Activated naive CD4-positive, alpha-beta T cell treated with anti-CD3 and anti-CD28 coated beads, Interleukin-2, amount 50 U/mL, for 24 hours (primary cell): ENCODE measurements around the gene FBN3.
"Not testable (repeated sequence)": the region's sequence is repeated elsewhere in the genome, so short reads cannot be mapped to it uniquely, and the experiment has no call there.

Experiments used
- H3K27ac Mint-ChIP-seq: one replicate; pipeline ENCODE4 v1.8.0; 2021; ENCODE audit warnings: mild to moderate bottlenecking, mixed read lengths
- H3K27me3 Mint-ChIP-seq: one replicate; pipeline ENCODE4 v1.8.0; 2021; ENCODE audit warnings: mixed read lengths
- H3K36me3 Mint-ChIP-seq: one replicate; pipeline ENCODE4 v1.8.0; 2021; ENCODE audit warnings: mixed read lengths
- H3K4me1 Mint-ChIP-seq: one replicate; pipeline ENCODE4 v1.8.0; 2021; ENCODE audit warnings: mixed read lengths
- H3K4me3 Mint-ChIP-seq: one replicate; pipeline ENCODE4 v1.8.0; 2021; ENCODE audit warnings: mild to moderate bottlenecking, mixed read lengths
- H3K9me3 Mint-ChIP-seq: one replicate; pipeline ENCODE4 v1.8.0; 2021; ENCODE audit warnings: mixed read lengths

Gene FBN3

DNA sequence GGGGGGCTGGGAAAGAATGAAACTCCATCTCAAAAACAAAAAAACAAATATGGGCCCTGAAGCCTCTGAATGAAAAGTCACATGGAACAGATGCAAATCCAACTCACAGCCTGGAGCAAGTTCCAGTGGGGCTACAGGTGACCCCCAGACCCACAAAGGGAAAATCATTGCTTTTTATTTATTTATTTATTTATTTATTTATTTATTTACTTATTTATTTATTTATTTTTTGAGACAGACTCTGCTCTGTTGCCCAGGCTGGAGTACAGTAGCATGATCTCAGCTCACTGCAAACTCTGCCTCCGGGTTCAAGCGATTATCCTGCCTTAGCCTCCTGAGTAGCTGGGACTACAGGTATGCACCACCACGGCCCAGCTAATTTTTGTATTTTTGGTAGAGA lies 110.2 kb downstream of the FBN3 start:
- no peak overlapping the region for H3K27ac Mint-ChIP-seq
- H3K4me1 Mint-ChIP-seq: no peaks in the 10 kb centered on the region
- peaks cover 4% of the 10 kb centered on the region for H3K27me3 Mint-ChIP-seq
- H3K4me3 Mint-ChIP-seq: no peak overlapping the region
- H3K36me3 Mint-ChIP-seq: no peaks in the 10 kb centered on the region
- no peaks in the 10 kb centered on the region for H3K9me3 Mint-ChIP-seq

DNA sequence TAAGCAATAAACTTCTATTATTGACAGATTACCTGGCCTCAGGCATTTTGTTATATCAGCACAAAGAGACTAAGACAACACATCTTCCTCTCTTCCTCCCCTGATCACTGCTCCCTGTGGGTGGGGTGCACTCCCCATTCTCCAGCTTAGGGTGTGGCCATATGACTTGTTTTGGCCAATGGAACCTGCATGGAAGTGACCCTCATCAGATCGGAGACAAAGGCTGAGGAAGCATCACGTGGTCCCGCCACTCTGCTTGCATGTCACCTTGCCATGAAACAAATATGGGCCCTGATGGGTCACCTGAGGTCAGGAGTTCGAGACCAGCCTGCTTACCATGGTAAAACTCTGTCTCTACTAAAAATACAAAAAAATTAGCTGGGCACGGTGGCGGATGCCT lies 110.6 kb downstream of the FBN3 start:
- Mint-ChIP-seq H3K27me3 (peaks cover 4% of the 10 kb centered on the region), H3K27ac (no peak overlapping the region), H3K36me3 (no peaks in the 10 kb centered on the region), H3K4me3 (no peak overlapping the region), H3K9me3 (no peaks in the 10 kb centered on the region), H3K4me1 (no peaks in the 10 kb centered on the region)

DNA sequence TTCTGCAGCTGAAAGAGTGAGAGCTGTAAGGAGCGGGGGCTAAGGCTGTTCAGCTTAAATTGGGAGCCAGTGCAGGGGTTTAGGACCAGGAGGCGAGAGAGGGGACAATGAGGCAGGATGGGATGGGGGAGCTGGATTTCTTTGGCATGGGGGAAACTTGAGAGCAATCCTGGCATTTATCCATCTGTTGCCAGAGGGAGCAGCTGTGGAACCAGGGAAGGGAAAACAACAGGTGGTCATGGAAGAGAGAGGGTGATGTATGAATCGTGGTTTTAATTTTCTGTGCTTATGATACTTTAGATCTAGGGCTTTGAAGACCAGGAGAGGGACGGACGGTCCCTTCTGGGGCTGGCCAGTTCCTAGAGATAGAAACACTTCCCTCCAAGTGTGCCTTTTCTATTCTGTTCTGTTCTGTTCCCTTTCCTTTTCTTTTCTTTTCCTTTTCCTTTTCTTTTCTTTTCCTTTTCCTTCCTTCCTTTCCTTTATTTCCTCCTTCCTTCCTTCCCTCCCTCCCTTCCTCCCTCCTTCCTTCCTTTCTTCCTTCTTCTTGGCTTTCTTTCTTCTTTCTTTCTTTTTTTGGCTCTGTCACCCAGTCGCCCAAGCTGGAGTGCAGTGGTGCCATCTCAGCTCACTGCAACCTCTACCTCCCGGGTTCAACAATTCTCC lies 112.8 kb downstream of the FBN3 start:
- no peaks in the 10 kb centered on the region for H3K9me3 Mint-ChIP-seq
- no peaks in the 10 kb centered on the region for H3K4me1 Mint-ChIP-seq
- no peaks in the 10 kb centered on the region for H3K36me3 Mint-ChIP-seq
- H3K27ac Mint-ChIP-seq: peak overlapping the region; percentile 31
- H3K4me3 Mint-ChIP-seq: no peak overlapping the region
- peaks cover 4% of the 10 kb centered on the region for H3K27me3 Mint-ChIP-seq

DNA sequence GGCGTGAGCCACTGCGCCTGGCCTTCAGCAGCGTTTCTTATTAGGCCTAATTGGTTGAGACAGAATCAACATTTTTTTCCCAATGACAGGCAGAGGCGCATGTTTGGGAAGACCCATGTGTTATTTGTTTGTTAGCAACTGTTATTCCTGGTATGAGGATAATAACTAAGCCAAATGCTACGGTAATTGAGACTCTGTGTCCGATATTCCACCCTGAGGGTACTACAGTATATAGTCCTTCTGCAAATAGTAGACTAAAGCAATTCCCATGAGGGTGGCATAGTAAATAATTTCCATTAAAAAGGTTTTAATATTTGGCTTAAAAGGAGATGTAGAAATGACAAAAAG lies 115.2 kb downstream of the FBN3 start:
- no peak overlapping the region for H3K4me3 Mint-ChIP-seq
- H3K36me3 Mint-ChIP-seq: no peaks in the 10 kb centered on the region
- H3K27ac Mint-ChIP-seq: no peak overlapping the region
- no peaks in the 10 kb centered on the region for H3K9me3 Mint-ChIP-seq
- H3K4me1 Mint-ChIP-seq: no peaks in the 10 kb centered on the region
- peaks cover 4% of the 10 kb centered on the region for H3K27me3 Mint-ChIP-seq

DNA sequence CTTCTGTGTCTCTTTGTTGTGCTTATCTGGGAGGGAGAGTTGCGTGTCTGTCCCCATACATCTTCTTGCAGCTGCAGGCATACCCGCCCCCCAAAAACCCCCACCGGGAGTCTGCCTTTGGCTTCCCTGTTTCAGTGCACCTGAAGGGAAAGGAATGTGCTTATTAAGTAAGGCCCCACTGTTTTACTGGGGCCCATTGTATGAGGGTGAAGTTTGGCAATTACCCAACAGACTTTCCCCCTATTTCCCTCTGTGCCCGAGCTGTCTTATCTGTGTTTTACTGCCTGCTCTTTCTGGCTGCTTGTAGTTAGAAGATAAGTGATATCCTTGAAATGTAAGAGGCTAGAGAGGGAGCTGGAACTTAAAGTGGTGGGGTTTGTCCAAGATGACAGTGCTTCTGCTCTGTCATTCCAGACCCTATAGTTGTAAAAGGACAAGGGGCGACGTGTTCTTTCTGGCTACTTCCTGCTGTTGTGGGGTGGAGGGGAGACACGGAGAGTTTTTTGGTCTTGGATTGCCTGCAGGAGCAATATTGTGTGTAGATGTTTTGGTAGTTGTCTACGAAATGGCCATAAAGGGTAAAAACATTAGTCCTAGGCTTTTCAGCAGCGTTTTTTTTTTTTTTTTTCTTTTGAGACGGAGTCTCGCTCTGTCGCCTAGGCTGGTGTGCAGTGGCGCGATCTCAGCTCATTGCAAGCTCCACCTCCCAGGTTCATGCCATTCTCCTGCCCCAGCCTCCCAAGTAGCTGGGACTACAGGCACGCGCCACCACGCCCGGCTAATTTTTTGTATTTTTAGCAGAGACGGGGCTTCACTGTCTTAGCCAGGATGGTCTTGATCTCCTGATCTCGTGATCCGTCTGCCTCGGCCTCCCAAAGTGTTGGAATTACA lies 115.9 kb downstream of the FBN3 start:
- not testable (repeated sequence) for H3K4me1 Mint-ChIP-seq

DNA sequence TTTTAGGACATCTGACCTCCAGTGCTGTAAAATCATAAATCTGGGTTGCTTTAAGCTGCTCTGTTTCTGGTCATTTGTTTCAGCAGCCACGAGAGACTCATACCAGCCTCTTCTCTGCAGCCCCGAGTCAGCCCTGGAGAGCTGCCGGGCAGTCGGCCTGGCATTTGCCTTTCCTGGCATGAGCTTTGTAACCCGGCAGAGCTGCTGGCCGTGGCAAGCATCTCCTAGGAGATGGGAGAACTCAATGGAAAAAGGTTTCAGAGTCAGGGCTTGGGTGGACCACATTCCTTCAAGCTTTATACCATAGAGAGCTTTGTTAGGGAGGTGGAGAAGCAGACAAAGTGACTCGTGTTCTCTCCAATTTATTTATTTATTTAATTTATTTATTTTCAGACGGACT lies 118.4 kb downstream of the FBN3 start:
- Mint-ChIP-seq H3K9me3 (no peaks in the 10 kb centered on the region), H3K27me3 (peaks cover 2% of the 10 kb centered on the region), H3K4me3 (no peak overlapping the region), H3K4me1 (no peaks in the 10 kb centered on the region), H3K27ac (no peak overlapping the region), H3K36me3 (no peaks in the 10 kb centered on the region)

More for the DNA sequence above, 115.9 kb downstream of the FBN3 start:
- H3K4me3 Mint-ChIP-seq, H3K9me3 Mint-ChIP-seq, H3K36me3 Mint-ChIP-seq, H3K27me3 Mint-ChIP-seq, H3K27ac Mint-ChIP-seq: not testable (repeated sequence)

DNA sequence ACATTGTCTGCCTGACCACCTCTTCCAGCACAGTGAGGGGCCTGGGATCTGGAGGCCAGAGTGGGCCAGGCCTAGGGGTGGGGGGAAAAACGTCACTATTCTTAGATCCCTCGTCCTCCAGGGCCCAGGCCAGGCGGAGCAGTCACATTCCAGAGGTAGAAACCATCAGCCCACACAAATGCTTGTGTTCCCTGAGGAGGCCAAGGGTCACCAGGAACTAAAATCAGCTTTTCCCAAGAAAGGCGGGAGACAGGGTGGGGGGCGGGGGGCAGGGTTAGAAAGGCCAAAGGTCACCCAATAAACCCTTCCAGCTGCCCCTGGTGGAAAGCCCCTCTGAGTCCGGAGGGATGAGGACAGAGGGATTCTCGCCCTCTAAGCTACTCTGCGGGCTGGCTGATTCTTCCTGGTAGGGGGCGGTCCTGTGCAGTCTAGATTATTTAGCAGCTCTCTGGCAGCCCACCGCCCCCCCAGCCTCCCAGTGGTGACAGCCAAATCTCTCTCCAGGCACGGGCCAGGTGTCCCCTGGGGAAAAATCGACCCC lies 120.4 kb downstream of the FBN3 start:
- no peaks in the 10 kb centered on the region for H3K36me3 Mint-ChIP-seq
- H3K4me3 Mint-ChIP-seq: no peak overlapping the region
- H3K4me1 Mint-ChIP-seq: no peaks in the 10 kb centered on the region
- H3K27ac Mint-ChIP-seq: no peak overlapping the region
- no peaks in the 10 kb centered on the region for H3K9me3 Mint-ChIP-seq
- H3K27me3 Mint-ChIP-seq: no peaks in the 10 kb centered on the region

DNA sequence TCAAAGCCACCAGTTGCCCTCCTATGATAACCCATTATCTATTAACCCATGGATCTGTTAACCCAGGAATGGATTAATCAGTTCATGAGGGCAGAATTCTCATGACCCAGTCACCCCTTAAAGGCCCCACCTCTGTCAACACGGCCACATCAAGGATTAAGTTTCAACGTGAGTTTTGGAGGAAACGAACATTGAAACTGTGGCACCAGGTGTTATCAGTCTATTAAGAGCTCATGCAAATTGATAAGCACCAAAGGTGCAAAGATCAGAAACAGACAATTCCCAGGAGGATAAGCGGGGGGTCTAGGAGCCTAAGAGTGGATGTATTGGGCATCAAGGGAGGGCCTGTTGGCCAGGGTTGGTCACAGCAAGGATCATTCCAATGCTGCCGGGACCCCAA lies 124.1 kb downstream of the FBN3 start:
- no peaks in the 10 kb centered on the region for H3K27me3 Mint-ChIP-seq
- H3K4me1 Mint-ChIP-seq: no peaks in the 10 kb centered on the region
- no peak overlapping the region for H3K4me3 Mint-ChIP-seq
- no peak overlapping the region for H3K27ac Mint-ChIP-seq
- no peaks in the 10 kb centered on the region for H3K36me3 Mint-ChIP-seq
- H3K9me3 Mint-ChIP-seq: no peaks in the 10 kb centered on the region

DNA sequence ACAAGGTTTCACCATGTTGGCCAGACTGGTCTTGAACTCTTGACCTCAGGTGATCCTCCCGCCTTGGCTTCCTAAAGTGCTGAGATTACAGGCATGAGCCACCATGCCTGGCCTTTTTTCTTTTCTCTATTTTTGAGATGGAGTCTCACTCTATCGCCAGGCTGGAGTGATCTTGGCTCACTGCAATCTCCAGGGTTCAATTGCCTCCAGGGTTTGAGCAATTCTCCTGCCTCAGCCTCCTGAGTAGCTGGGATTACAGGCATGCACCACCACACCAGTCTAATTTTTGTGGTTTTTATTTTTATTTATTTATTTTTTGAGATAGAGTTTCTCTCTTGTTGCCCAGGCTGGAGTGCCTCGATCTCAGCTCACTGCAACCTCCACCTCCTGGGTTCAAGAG lies 125.1 kb downstream of the FBN3 start:
- H3K27me3 Mint-ChIP-seq: not testable (repeated sequence)

DNA sequence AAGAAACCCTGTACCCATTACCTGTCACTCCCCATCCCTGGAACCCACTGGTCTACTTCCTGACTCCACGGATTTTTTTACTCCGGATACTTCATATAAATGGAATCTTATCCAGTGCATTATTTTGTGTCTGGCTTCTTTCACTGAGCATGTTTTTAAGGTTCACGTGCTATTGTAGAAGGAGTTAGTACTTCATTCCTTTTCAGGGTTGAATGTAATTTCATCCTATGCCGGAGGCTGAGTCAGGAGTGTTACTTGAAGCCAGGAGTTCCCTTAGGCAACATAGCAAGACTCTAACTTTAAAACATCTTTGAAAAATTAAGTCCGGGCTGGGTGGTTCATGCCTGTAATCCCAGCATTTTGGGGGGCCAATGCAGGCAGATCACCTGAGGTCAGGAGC lies 126.0 kb downstream of the FBN3 start:
- Mint-ChIP-seq H3K27ac (no peak overlapping the region), H3K4me1 (no peaks in the 10 kb centered on the region), H3K27me3 (no peaks in the 10 kb centered on the region), H3K36me3 (no peaks in the 10 kb centered on the region), H3K9me3 (no peaks in the 10 kb centered on the region), H3K4me3 (no peak overlapping the region)

More for the DNA sequence above, 125.1 kb downstream of the FBN3 start:
- H3K36me3 Mint-ChIP-seq, H3K4me3 Mint-ChIP-seq, H3K4me1 Mint-ChIP-seq, H3K9me3 Mint-ChIP-seq, H3K27ac Mint-ChIP-seq: not testable (repeated sequence)

DNA sequence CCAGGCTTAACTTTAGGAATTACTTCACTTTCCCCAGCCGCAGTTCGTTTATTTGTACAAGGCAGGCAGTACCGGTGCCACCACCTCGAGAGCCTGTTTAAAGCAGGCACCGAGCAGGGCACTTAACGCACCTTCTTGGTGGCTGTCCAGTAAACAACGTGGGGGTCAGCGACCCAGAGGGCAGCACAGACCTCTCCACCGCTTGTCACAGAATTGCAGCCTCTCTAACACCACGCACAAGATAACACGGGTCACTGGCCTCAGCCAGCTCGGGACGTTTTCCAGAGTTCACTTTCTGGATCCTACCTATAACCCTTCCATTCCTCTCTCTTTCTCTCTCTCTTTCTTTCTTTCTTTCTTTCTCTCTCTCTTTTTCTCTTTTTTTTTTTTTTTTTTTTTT lies 127.1 kb downstream of the FBN3 start:
- no peaks in the 10 kb centered on the region for H3K27me3 Mint-ChIP-seq
- H3K36me3 Mint-ChIP-seq: no peaks in the 10 kb centered on the region

DNA sequence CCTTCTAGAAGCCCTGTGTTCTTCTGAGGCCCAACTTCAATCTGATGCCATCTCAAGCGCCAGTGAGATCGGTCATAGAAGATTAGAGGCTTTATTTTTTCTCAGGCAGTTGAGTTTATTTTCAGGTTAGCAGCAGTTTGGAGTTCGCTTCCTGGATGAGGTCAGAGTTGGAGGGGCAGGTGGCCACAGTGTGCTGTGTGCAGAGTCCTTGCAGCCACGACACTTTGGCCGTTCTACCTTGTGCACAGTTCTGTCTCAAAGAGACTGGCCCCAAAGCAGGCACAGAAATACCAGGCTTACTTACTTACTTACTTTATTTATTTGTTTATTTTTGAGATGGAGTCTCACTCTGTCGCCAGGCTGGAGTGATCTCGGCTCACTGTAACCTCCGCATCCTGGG lies 128.0 kb downstream of the FBN3 start:
- no peaks in the 10 kb centered on the region for H3K27me3 Mint-ChIP-seq
- H3K27ac Mint-ChIP-seq: no peak overlapping the region
- H3K36me3 Mint-ChIP-seq: no peaks in the 10 kb centered on the region
- H3K4me3 Mint-ChIP-seq: no peak overlapping the region
- no peaks in the 10 kb centered on the region for H3K9me3 Mint-ChIP-seq
- H3K4me1 Mint-ChIP-seq: peaks cover 9% of the 10 kb centered on the region

More for the DNA sequence above, 127.1 kb downstream of the FBN3 start:
- Mint-ChIP-seq H3K4me1 (peaks cover 9% of the 10 kb centered on the region), H3K9me3 (no peaks in the 10 kb centered on the region), H3K27ac (no peak overlapping the region), H3K4me3 (no peak overlapping the region)

DNA sequence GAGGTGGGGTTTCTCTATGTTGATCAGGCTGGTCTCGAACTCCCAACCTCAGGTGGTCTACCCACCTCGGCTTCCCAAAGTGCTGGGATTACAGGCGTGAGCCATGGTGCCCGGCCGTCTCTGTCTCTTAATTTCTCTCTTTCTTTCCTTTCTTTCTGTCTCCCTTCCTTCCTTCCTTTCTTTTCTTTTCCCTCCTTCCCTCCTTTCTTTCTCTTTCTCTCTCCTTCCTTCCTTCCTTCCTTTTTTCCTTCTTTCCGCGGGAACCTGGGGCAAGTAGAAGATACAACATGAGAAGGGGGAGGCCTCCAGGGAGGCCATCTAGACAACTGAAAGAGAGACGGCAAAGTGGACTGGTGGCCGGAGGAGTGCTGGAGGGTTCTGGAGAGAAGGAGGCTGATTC lies 128.7 kb downstream of the FBN3 start:
- no peaks in the 10 kb centered on the region for H3K27me3 Mint-ChIP-seq
- H3K4me3 Mint-ChIP-seq: no peak overlapping the region
- H3K4me1 Mint-ChIP-seq: peaks cover 9% of the 10 kb centered on the region
- no peak overlapping the region for H3K27ac Mint-ChIP-seq
- no peaks in the 10 kb centered on the region for H3K9me3 Mint-ChIP-seq
- no peaks in the 10 kb centered on the region for H3K36me3 Mint-ChIP-seq

DNA sequence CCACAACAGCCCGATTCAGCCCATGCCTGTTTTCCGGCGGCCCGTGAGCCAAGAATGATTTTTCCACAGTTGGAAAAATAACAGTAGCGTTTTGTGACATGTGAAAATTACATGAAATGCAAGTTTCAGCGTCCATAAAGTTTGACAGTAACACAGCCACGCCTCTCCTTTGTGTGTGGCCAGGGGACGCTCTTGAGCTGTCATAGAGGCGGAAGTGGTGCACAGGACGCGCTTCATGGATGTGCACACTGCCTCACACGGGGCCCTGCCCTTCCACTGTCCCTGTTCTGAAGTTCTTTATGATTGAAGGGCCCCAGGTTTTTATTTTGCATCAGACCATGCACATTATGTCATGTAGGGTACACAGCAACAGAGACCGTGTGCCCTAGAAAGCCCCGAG lies 131.6 kb downstream of the FBN3 start:
- H3K9me3 Mint-ChIP-seq: no peaks in the 10 kb centered on the region
- no peaks in the 10 kb centered on the region for H3K36me3 Mint-ChIP-seq
- peaks cover 9% of the 10 kb centered on the region for H3K4me1 Mint-ChIP-seq
- H3K27ac Mint-ChIP-seq: no peak overlapping the region
- no peak overlapping the region for H3K4me3 Mint-ChIP-seq
- no peaks in the 10 kb centered on the region for H3K27me3 Mint-ChIP-seq
